ENCODE data around the gene RPS19.
"Not testable (repeated sequence)": the region's sequence is repeated elsewhere in the genome, so short reads cannot be mapped to it uniquely, and the experiment has no call there.

The RPS19 gene

DNA sequence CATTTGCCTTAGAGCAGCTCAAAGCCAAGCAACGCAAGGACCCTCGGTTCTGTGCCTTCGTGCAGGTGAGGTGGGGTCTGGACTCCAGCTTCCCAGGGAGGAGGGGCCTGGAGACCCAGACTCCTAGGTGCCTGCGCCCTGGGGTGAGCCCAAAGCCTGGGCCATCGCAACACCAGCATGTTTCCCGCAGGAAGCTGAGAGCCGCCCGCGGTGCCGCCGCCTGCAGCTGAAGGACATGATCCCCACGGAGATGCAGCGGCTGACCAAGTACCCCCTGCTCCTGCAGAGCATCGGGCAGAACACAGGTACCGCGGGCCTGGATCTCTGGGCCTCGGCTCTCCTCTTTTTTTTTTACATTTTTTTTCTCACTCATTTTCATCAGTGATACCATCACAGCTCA lies 42.5 kb downstream of the RPS19 start:
- no peak for DNase-seq

DNA sequence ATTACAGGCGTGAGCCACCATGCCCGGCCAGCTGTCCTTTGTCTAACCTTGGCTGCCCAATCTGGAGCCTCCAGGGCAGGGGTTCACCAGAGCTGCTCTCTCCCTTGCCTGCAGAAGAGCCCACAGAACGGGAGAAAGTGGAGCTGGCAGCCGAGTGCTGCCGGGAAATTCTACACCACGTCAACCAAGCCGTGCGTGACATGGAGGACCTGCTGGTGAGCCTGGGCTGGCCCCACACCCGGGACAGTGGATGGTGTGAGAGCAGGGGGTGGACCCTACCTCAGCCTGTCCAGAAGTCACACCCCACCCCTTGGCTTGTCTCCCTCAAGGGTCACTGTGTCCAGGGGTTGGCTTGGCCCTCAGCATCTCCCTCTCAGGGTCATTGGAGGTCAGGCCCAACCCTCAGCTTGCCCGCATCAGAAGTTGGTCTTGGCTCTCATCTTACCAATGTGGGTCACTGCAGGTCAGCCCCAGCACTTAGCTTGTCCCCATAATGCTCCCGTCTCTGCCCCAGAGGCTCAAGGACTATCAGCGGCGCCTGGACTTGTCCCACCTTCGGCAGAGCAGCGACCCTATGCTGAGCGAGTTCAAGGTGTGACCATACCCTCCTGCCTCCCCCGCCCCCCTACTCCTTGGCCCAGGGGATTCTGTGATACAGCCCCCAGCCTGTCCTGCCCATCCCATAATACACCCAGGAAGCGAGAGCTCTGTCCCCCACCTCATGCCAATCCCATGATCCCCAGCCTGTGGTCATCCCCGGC lies 43.3 kb downstream of the RPS19 start:
- no peak for DNase-seq

DNA sequence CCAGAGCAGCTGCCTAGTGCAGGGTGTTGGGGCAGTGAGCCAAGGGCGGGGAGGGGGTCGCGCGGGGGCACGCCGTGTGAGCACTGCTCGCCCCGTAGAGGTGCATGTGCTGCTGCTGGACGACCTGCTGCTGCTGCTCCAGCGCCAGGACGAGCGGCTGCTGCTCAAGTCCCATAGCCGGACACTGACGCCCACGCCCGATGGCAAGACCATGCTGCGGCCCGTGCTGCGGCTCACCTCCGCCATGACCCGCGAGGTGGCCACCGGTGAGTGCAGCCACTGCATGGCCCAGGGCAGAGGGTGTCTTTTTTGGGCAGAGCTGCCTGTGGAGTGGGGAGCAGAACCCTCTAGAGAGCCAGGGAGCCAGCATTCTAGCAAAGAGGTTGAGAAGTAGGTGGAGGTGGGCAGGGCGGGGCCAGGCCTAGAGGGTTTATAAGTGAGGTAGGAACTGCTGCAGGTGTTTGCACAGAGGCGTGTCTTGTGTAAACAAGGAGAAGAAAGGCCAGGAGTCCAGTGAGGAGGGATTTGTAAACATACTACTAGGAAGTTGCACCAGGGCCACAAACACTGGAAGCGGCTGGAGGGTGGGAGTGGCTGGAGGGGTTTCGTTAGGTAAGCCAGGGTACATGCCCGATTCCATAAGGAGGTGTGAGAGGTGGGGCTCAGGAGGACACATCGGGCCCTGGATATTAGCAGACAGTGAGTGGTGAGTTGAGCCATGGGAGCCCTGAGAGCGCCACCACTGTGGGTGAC lies 44.2 kb downstream of the RPS19 start:
- no peak for DNase-seq

DNA sequence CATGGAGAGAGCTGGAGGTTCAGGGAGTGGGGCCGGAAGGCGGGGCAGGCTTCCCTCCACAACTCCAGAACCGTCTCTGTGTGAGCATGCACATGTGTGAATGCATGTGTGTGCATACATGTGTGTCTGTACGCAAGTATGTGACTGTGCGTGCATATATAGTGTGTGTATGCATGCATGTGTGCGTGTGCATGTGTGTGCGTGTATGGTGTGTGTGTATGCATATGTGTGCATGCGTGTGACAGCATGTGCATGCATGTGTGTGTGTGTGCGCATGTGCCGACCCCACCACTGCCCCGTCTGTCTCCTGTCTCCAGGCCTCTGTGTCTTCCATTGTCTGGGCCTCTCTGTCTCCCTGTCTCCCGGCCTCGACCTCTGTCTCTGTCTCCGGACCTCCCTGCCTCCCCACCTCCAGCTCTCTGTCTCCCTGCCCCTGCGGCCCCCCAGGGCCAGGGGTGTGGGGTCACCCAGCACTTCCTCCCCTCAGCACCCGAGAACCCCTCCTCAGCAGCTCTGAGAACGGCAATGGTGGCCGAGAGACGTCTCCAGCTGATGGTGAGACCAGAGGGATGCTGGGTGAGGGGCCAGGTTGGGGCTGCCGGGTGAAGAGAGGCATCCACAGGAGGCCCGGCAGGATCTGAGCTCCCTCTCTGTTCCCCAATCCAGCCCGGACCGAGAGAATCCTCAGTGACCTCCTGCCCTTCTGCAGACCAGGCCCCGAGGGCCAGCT lies 45.4 kb downstream of the RPS19 start:
- no peak for DNase-seq

DNA sequence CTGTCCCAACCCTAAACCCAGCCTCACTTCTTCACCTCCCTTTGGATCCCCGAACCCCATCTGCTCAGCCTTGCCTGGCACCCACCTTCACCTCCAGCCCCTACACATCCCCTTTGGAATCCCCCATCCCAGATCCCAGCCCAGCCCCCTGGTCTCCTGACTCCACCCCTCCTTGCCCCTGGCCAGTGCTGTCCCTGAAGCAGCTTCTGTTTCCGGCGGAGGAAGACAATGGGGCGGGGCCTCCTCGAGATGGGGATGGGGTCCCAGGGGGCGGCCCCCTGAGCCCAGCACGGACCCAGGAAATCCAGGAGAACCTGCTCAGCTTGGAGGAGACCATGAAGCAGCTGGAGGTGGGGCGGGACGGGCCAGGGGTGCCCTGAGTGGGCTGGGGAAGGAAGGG lies 46.2 kb downstream of the RPS19 start:
- no peak for DNase-seq

DNA sequence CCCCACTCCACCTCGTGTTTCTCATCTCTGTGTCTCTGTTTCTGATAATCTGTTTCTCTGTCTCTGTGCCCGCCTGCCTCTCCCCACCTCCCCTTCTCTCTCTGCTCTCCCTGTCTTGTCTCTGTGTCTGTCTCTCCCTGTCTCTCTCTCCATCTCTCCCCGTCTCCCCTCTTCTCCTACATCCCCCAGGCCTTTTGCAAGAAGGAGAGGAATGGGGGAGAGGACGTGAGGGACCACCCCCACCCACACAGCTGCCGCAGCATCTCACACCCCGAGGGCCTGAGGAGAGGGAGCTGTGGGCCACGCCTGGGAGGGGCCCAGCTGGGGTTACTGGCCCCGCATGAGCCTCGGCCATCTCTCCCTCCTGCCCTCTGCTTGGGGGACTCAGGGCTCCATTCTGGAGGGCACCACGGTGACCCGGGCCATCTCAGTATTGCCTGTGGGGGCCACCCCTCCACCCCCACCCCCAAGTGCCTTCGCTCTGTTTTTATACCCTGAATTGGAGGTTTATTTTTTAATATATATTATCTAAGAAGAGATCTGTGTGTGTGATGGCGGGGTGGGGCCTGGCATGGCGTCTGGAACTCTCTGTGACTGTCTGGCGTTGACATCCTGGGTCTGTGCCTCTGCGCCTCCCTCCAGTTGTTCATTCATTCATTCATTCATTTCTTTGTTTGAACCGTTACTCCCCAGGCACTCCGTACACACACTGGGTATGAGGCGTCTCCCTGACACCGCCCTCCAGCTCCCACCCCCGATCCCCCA lies 47.0 kb downstream of the RPS19 start:
- no peak for DNase-seq

DNA sequence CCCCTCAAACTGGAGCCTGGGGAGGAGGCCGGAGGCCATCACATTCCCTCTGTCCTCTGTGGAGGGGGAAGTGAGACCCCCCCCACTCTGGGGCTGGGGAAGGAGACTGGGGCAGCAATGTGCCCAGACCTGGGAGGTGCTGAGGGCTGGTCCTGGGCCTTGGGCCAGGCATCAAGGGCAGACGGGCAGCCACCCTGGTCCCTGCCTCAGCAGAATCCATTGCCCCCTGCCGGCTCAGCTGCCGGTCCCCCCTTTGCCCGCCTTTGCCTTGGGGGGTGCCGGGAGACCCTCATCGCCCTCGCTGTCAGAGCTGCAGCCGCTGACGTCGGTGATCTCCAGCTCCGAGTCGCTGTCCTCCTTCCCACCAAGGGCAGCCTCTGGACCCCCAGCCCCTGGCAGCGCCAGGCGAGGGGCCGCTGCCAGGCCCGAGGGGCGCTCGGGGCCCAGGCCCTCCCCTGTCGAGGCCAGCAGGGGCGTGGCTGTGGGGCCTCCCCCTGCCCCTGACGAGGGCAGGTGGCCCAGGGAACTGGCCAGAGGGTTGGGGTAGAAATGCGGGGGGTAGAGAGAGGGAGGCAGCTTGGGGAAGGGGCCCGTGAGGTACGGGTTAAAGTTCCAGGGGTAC lies 48.0 kb downstream of the RPS19 start:
- DNase-seq: no peak

DNA sequence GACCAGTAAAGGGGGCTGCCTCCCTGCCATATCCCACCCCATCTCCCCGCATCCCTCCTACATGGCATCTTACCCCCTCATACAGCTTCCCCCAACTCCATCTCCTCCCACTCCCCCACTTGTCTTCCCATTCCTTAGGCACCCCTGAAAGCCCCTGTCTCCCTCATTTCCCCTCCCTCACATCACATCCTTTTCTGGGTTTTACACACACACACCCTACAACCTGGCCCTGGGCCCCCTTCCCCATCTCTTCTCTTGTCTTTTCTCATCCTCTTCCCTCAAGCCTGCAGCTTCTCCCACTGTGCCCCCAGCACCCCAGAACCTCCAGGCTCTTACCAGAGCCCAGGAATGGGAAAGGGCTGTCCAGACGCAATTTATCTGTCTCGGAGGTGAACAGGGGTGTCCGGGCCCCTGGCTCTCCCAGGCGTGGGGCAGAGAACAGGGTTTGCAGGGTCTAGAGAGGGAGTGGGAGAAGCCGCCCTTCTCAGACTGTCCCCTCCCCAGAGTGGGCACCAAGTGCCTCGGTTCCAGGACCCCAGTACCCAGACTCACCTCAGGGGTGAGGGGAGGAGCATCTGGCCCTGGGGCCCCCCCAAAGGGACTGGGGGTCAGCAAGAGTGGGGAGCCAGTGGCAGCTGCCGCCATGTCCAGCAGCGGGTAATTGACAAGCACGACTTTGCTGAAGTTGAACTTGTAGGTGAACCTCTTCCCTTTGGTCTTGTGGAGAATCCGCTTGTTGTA lies 48.8 kb downstream of the RPS19 start:
- DNase-seq: no peak

DNA sequence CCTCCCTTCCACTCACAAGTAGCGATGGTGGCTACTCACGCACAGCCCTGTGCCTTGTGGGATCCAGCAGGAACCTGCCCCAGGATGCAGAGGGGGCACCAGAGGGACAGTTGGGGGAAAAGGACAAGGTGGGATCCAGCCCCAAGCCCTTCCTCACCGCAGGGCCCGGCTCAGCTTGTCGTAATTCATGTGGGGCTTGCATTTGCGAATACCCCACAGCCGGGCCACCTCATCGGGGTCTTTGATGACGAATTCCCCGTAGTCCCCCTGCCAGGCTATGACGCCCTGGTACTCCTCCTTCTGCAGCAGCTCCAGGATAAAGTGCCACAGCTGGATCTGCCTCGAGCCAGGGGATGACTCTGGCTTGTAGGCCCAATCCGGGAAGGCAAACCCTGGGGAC lies 49.7 kb downstream of the RPS19 start:
- DNase-seq: no peak

DNA sequence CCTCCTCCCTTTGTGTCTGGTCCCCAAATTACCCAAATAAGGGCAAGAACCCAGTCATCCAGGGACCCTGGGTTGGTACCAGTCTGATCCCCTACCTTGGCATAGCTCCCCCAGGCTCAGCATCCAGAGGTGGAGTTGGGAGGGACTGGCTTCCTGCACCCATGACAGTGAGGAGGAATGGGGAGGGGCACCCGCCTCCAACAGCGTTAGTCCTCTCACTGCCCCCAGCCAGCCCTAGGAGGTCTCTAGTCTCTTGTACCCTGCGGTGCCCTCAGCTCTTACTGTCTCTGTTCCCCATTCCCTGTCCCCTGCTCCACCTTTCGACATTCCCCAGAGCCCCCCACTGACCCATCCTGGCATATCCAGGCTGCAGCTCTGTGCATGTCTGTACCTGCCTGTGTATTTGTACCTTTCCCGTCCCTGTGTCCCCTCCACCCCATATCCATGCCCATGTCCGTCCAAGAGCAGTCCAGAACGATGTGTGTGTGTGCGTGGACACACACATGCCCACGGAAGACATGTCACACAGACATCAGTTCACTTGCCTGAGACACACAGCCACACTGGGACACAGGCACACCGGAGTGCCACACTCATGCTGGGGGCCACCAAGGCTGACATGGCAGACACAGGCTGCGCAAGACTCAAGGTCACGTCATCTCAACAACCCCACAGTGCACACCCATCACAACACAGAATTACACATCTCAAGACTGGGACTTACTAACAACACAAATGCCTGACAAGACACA lies 50.4 kb downstream of the RPS19 start:
- DNase-seq: no peak

DNA sequence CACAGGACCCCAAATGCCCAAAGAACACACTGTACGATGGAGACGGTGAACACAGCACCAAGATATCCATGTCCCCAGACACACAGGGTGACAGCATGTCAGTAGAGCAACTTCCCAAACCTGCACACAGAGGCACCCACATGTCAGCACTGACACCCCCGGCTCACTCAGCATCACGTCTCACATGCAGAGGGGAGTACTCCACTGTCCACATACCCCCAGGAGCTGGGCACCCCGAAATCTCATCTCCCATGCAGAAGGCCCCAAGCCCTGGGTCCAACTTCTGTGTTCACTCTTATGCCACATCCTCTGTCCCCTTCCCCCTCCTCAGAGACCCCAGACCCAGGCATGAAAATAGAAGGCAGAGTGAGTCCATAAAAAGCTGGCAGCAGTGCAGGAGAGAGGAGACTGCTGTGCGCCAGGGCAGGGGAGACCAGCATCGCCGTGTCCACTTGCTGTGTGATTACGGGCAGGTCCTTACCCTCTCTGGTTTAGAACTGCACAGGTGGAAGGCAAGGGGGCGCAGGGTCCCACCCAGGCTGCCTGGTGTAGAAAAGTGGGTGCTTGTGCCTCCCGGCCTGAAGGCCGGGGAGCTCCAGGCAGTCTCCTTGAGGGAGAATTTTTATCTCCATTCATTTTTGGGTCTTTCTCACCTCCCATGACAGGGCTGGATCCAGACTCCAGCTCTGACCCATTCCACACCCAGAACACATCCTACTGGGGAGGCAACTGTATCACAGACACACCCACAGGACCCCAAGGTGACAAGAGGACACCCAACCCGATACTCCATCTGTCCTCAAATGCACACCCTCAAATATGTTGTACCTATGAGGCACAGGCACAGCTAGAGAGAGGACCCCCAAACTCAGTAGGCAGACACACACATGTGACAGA lies 51.2 kb downstream of the RPS19 start:
- DNase-seq: no peak

DNA sequence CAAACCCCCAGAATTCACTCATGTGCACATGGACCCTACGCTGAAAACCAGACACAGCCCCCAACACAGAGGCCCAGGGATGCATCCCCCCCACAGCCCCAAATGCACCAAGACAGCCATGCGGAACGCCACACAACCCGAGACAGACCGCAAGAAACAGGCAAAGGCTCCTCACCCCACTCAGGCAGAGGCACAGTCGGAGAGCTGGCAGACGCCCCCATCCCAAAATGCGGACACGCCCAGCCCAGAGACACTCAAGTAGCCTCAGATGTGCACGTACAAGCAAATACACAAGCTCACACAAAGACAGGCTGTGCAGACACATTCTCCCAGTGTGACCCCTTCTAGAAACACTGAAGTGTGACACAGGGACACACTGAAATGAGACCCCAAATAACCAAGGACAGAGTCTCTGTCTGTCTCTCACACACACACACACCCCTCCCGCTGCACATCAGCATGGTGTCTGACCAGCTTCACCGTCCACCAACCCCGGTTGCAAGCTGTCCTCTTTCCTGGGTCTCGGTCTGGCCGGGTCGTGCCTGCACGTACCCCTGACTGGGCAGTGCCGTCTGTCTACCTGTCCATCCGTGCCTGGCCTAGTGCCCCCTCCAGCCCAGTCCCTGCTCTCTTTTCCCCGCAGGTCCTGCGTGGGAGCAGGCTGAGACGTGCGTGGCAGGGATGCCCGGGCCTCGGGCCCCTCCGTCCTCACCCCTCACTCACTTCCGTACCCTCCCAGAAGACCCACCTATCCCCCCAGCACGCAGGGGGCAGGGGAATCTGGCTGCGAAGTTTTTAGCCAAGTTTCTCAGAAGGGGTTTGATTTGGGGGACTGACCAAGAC lies 52.1 kb downstream of the RPS19 start:
- DNase-seq: no peak

DNA sequence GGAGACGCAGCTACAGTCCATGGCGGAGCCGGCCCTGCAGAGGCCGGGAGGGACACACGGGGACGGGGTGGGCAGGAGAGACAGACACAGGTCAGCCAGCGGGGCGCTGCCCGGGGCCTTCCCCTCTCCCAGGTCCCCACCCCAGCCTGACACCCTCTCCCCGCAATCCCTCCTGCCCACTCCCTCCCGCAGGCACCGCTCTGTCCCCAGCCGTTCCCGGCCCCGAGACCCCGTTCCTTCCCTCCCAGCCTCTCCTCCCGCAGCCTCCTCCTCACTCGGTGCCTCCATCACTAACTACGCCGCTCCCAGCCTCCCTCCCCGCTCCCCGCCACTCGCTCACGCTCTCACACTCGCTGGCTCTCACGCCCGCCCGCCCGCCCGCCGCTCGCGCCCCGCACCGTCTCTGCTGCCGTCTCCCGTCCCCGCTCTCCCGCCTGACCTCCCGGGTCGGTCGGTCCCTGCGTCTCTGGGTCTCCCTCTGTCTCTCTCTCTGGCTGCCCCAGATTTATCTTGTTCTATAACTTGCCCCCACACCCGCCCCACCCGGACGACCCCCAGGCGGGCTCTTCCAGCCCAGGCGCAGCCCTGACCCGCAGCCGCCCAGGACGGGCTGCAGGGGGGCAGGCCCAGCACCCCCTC lies 53.0 kb downstream of the RPS19 start:
- DNase-seq: no peak

DNA sequence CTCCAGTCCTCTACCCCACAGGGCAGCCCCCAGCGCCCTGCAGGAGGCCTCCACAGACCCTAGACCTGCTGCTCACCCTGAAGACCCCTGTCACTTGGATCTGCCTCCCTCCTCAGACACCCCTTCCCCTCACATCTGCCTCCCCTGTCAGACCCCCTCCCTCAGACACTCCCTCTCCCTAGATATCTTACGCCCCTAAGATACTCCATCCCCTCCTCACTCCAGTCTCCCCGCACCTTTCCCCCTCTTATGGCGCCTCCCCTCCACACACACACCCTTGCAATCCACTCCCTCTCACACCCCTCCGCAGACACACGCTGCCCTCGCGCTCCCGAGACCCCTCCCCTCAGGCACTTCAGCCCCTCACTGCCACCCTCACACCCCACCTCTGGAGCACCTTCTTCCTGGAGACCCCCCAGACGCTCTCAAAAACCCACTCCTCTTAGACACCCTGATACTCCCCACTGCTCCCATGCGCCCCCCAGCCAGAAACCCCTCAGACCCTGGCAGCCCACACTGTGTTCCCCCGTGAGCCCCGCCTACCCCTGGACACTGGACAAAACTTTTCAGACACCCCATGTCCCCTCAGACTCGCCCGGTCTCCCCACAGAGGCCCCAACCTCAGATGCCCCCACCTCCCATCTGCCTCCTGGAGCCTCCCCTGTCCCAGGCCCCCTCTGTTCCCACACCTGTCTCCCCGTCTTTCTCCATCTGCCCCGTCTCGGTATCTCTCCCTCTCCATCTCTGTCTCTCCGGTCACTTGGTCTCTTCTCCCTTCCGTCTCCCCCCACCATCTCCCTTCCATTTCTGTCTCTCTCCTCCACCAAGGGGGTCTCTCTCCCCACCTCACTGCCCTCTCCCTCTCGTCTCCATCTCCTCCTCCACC lies 53.7 kb downstream of the RPS19 start:
- DNase-seq: no peak

DNA sequence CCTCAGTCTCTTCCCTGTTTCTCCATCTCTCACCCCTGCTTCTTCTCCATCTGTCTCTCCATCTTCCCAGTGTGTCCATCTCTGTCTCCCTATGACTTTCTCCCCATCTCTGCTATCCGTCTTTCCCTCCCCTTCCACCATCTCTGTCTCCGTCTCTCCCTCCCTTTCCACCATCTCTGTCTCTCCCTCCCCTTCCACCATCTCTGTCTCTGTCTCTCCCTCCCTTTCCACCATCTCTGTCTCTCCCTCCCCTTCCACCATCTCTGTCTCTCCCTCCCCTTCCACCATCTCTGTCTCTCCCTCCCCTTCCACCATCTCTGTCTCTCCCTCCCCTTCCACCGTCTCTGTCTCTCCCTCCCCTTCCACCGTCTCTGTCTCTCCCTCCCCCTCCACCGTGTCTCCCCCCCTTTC lies 54.4 kb downstream of the RPS19 start:
- DNase-seq: not testable (repeated sequence)

DNA sequence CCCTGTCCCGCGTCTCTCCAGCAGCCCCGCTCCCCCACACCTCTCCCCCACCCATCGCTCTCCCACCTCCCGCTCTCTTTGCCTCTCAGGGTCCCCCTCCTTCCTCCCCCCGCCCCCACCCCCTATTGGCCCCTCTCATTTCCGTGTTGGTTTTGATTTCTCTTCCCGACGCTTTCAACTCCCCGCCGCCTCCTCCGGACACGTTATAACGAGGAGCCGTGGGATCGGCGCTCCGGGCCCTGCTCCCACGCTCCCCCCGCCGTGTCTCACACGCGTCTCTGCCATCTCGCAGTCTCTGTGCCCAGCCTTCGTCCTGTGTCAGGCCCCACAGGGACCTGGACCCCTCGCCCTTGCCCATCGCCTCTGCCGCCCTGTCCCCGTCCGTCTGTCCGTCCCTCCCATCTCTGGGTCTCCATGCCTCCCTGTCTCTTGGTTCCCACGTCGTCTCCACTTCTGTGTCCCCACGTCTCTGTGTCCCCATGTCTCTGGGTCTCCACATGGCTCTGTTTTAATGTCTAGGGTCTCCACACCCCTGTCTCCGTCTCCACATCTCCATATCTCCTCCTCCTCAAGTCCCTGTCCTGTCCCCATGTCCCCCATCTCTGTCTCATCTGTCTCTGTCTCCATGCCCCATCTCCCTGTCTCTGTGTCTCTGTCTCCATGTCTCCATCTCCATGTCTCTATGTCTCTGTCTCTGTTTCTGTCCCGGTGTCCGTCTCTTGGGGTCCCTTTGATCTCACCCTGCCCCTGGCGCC lies 55.1 kb downstream of the RPS19 start:
- no peak for DNase-seq
